ENCODE data around the gene ASTN2.

The ASTN2 gene, protein sequence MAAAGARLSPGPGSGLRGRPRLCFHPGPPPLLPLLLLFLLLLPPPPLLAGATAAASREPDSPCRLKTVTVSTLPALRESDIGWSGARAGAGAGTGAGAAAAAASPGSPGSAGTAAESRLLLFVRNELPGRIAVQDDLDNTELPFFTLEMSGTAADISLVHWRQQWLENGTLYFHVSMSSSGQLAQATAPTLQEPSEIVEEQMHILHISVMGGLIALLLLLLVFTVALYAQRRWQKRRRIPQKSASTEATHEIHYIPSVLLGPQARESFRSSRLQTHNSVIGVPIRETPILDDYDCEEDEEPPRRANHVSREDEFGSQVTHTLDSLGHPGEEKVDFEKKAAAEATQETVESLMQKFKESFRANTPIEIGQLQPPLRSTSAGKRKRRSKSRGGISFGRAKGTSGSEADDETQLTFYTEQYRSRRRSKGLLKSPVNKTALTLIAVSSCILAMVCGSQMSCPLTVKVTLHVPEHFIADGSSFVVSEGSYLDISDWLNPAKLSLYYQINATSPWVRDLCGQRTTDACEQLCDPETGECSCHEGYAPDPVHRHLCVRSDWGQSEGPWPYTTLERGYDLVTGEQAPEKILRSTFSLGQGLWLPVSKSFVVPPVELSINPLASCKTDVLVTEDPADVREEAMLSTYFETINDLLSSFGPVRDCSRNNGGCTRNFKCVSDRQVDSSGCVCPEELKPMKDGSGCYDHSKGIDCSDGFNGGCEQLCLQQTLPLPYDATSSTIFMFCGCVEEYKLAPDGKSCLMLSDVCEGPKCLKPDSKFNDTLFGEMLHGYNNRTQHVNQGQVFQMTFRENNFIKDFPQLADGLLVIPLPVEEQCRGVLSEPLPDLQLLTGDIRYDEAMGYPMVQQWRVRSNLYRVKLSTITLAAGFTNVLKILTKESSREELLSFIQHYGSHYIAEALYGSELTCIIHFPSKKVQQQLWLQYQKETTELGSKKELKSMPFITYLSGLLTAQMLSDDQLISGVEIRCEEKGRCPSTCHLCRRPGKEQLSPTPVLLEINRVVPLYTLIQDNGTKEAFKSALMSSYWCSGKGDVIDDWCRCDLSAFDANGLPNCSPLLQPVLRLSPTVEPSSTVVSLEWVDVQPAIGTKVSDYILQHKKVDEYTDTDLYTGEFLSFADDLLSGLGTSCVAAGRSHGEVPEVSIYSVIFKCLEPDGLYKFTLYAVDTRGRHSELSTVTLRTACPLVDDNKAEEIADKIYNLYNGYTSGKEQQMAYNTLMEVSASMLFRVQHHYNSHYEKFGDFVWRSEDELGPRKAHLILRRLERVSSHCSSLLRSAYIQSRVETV (N-terminal part only)

DNA sequence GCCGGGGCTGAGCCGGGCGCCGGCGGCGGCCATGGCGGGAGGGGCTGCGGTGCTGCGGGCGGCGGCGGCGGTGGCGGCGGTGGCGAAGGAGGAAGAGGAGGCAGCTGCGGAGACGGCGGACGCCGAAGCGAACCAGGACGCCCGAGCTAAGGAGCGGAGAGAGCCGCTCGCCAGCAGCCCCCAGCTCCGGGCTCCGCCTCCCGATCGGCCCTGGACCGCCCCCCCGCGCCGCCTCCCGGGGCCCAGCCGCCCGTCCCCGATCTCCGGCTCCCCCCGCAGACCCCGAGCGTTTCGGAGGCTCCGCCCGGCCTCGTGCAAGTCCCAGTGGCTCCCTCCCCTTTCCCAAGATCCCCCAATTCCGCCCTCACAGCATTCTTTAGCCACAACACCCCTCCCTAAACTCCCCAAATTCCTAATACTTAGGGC is at the start of gene ASTN2:
TSS of gene ASTN2 (minus strand) at position 152 of the 426 bp plus-strand sequence. CDS start at position 33, 119 bp downstream.
- Histone ChIP-seq H3K27me3 (ENCODE audit: insufficient read depth, low read length) (peaks cover 58% of the 10 kb centered on the region), H3K4me1 (ENCODE audit: insufficient read depth, low read length) (peaks cover 3% of the 10 kb centered on the region), H3K36me3 (ENCODE audit: insufficient read depth, low read length) (no peaks in the 10 kb centered on the region), H3K9me3 (ENCODE audit: low read length) (no peaks in the 10 kb centered on the region), H2AFZ (ENCODE audit: low read depth, low read length) (peak within 1 kb of the TSS; percentile 87), H3K4me3 (ENCODE audit: low read length) (peak within 1 kb of the TSS; percentile 21)

DNA sequence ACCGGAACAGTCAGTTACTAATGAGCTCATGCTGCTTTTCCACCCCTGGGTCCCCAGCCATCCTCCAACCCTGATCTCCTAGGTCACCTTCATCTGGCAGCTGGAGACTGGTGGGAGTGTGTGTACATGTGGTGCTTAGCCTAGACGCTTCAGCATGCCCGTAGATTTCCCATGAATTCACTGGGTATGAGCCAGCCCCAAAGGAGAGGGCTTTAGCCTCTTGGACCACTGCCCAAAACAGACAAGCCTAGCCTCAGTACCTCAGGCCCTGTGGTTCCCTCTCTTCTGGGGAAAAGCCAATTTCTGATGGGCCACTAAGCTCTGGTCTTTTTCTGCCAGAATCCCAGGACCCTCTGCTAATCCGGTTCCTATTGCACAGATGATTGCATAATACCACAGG is 48.0 kb upstream of the ASTN2 start:
- H3K27me3 ChIP-seq (ENCODE audit: insufficient read depth, low read length): no peaks in the 10 kb centered on the region
- H3K9me3 ChIP-seq (ENCODE audit: low read length): no peaks in the 10 kb centered on the region
- H2AFZ ChIP-seq (ENCODE audit: low read depth, low read length): no peak overlapping the region
- no peaks in the 10 kb centered on the region for H3K4me1 ChIP-seq (ENCODE audit: insufficient read depth, low read length)
- no peak overlapping the region for H3K4me3 ChIP-seq (ENCODE audit: low read length)
- no peaks in the 10 kb centered on the region for H3K36me3 ChIP-seq (ENCODE audit: insufficient read depth, low read length)

DNA sequence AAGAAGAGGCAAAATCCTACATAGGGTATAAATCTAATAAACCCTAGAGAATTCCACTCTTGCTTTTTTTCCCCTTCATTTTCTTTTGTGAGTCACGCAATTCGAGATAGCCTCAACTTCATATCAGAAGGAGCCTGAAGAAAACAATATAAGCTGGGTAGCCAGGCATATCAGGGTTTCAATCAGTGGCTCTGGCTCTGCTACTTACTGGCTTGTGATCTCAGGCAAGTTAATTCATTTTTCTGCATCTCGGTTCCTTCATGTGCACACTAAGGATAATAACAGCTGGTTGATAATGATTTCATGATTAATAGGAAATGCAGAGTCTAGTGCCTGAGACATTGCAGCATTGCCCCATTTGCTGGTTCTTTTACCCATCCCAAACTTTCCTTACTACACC is 46.5 kb upstream of the ASTN2 start:
- Histone ChIP-seq H3K9me3 (ENCODE audit: low read length) (no peaks in the 10 kb centered on the region), H3K27me3 (ENCODE audit: insufficient read depth, low read length) (no peaks in the 10 kb centered on the region), H3K4me1 (ENCODE audit: insufficient read depth, low read length) (no peaks in the 10 kb centered on the region), H3K4me3 (ENCODE audit: low read length) (no peak overlapping the region), H2AFZ (ENCODE audit: low read depth, low read length) (no peak overlapping the region), H3K36me3 (ENCODE audit: insufficient read depth, low read length) (no peaks in the 10 kb centered on the region)

DNA sequence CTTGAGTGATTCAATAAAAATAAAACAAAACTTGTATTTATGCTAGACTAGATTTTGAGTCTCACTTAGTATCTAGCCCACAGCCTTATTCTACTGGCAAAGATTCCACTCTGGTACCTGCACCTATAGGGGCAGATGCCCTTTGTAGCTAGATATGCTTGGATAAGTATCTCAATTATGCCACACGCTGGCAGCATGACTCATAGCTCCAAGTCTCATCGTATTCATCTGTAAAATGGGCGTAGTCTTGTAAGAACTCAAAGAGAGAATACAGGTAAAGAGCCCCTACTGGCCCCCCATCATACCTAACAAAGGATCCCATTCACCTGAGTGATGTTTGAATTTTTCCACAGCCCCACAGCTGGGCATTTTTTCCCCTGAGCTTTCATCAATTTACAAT is 45.9 kb upstream of the ASTN2 start:
- Histone ChIP-seq H3K36me3 (ENCODE audit: insufficient read depth, low read length) (no peaks in the 10 kb centered on the region), H3K9me3 (ENCODE audit: low read length) (no peaks in the 10 kb centered on the region), H2AFZ (ENCODE audit: low read depth, low read length) (no peak overlapping the region), H3K4me3 (ENCODE audit: low read length) (no peak overlapping the region), H3K27me3 (ENCODE audit: insufficient read depth, low read length) (no peaks in the 10 kb centered on the region), H3K4me1 (ENCODE audit: insufficient read depth, low read length) (no peaks in the 10 kb centered on the region)

DNA sequence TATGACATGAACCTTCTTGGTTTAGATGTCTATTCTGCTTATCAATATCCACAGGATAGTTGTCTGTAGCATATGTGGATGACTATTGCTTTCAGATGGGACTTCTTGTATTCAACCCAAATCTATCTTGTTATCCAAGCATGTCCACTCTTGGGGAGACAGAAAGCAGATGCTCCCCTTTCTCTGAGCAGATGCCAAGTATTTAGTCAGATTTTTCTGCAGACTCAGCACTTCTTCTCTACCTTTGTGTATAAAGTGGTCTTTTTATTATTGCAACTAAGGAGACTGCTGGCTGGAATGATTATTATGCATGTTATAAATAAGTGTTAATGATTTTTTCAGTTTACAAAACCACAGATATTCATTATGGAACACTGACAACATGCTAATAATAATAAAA is 45.1 kb upstream of the ASTN2 start:
- Histone ChIP-seq H2AFZ (ENCODE audit: low read depth, low read length) (no peak overlapping the region), H3K4me1 (ENCODE audit: insufficient read depth, low read length) (no peaks in the 10 kb centered on the region), H3K4me3 (ENCODE audit: low read length) (no peak overlapping the region), H3K36me3 (ENCODE audit: insufficient read depth, low read length) (no peaks in the 10 kb centered on the region), H3K9me3 (ENCODE audit: low read length) (no peaks in the 10 kb centered on the region), H3K27me3 (ENCODE audit: insufficient read depth, low read length) (no peaks in the 10 kb centered on the region)

DNA sequence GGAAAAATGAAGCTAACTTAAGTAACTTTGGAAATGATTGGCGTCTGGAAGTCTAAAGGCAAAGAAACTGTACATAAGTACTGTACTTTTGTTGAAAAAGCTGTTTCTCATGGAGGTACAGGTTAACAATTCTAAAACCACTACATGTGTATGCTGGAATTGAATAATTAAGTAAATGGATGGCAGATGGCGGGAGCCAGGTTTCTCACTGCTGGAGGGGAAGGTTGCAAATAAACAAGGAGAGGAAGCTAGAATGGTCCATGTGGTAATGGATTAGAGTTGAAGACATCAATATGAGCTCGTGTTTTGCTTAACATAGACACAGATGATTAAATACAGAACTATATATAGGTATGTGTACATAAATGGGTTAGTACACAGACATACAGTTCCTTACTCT is 43.2 kb upstream of the ASTN2 start:
- Histone ChIP-seq H3K4me1 (ENCODE audit: insufficient read depth, low read length) (no peaks in the 10 kb centered on the region), H2AFZ (ENCODE audit: low read depth, low read length) (no peak overlapping the region), H3K36me3 (ENCODE audit: insufficient read depth, low read length) (no peaks in the 10 kb centered on the region), H3K9me3 (ENCODE audit: low read length) (no peaks in the 10 kb centered on the region), H3K27me3 (ENCODE audit: insufficient read depth, low read length) (no peaks in the 10 kb centered on the region), H3K4me3 (ENCODE audit: low read length) (no peak overlapping the region)

DNA sequence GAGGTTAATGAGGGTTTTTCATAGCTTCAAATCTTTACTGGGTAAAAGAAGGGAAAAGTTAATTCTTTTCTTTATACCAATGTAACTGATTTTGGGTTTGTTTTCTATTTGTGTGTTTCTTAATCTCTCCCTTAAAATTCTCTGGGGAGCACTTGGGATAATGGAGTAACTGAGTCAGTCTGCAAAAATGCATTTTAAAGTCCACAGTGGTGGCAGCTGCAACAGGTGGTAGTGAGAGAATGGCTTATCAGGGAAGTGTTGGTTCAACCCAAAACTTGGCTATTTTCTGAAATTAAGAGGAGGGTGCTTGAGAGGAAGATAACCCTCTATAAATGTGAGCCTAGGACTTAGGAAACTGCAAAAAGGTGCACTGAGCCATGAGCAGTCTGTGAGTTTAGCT is 39.9 kb upstream of the ASTN2 start:
- Histone ChIP-seq H3K4me3 (ENCODE audit: low read length) (no peak overlapping the region), H3K9me3 (ENCODE audit: low read length) (no peaks in the 10 kb centered on the region), H3K4me1 (ENCODE audit: insufficient read depth, low read length) (no peaks in the 10 kb centered on the region), H3K36me3 (ENCODE audit: insufficient read depth, low read length) (no peaks in the 10 kb centered on the region), H2AFZ (ENCODE audit: low read depth, low read length) (no peak overlapping the region), H3K27me3 (ENCODE audit: insufficient read depth, low read length) (no peaks in the 10 kb centered on the region)

DNA sequence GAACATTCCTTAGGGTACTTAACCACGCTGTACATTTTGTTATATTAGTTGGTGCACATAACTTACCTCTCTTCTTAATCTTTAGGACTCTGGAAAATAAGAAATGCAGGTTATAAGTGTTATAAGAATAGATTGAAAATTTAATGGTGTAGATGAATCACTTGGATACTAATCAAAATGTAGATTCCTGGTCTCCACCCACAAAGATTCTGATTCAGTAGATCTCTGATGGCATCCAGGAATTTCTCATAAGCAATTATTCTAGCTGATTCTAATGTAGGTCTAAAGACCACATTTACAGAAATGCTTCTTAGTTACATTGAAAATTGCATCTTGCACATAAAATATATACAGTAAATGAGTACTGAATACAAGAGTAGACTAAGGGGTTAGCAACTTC is 38.9 kb upstream of the ASTN2 start:
- no peak overlapping the region for H3K4me3 ChIP-seq (ENCODE audit: low read length)
- no peak overlapping the region for H2AFZ ChIP-seq (ENCODE audit: low read depth, low read length)
- H3K36me3 ChIP-seq (ENCODE audit: insufficient read depth, low read length): no peaks in the 10 kb centered on the region
- H3K4me1 ChIP-seq (ENCODE audit: insufficient read depth, low read length): no peaks in the 10 kb centered on the region
- H3K9me3 ChIP-seq (ENCODE audit: low read length): no peaks in the 10 kb centered on the region
- H3K27me3 ChIP-seq (ENCODE audit: insufficient read depth, low read length): no peaks in the 10 kb centered on the region

DNA sequence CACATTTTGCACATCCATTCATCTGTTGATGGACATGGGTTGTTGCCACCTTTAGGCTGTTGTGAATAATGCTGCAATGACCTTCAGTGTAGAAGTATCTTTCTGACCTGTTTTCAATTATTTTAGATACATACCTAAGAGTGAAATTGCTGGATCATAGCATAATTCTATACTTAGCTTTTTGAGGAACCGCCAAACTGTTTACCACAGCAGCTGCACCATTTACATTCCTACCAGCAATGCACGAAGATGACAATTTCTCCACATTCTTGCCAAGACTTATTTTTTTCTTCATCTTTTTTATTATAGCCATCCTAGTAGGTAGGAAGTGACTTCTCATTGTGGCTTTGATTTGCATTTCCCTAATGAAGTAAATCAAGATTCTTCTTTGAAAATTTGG is 36.5 kb upstream of the ASTN2 start:
- H3K36me3 ChIP-seq (ENCODE audit: insufficient read depth, low read length): no peaks in the 10 kb centered on the region
- H3K27me3 ChIP-seq (ENCODE audit: insufficient read depth, low read length): no peaks in the 10 kb centered on the region
- no peaks in the 10 kb centered on the region for H3K9me3 ChIP-seq (ENCODE audit: low read length)
- no peak overlapping the region for H3K4me3 ChIP-seq (ENCODE audit: low read length)
- H2AFZ ChIP-seq (ENCODE audit: low read depth, low read length): no peak overlapping the region
- H3K4me1 ChIP-seq (ENCODE audit: insufficient read depth, low read length): no peaks in the 10 kb centered on the region

DNA sequence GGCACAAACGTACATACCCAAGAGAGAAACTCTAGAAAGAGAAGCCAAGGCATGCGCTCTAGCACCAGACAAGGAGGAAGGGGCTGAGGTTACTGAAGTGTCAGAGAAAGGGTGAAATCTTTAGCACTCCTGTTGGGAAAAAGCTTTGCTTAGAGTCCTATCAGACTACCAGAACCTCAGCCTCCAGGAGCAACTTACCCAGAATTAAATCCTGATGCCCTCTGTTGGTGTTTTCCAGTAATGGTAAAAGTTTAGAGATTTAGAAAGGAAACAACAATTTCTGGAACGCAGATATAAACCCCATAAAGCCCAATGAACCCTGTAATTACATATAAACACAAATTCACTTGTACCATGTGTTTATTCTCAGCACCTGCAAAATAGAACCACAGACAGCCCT is 33.2 kb upstream of the ASTN2 start:
- Histone ChIP-seq H3K27me3 (ENCODE audit: insufficient read depth, low read length) (peaks cover 2% of the 10 kb centered on the region), H3K36me3 (ENCODE audit: insufficient read depth, low read length) (no peaks in the 10 kb centered on the region), H3K4me3 (ENCODE audit: low read length) (no peak overlapping the region), H3K9me3 (ENCODE audit: low read length) (no peaks in the 10 kb centered on the region), H3K4me1 (ENCODE audit: insufficient read depth, low read length) (no peaks in the 10 kb centered on the region), H2AFZ (ENCODE audit: low read depth, low read length) (no peak overlapping the region)

DNA sequence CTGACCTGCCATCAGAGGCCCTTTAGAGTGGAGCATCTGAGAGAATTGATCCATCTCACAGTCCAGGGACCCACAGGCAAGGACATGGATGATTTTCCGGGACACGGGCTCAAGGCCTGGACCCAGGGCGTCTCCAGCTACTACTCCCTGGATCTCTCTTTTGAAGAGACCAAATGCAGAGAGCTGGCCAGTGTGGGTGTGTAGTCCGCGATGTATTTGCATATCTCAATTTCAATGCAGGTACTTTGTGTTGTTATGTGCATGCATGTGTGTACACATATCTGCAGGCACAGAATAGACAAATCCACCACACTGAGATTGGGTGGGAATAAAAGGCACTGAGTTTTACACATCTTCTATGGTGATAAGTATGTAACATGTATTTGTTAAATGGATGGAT is 30.8 kb upstream of the ASTN2 start:
- H3K27me3 ChIP-seq (ENCODE audit: insufficient read depth, low read length): peaks cover 2% of the 10 kb centered on the region
- no peak overlapping the region for H2AFZ ChIP-seq (ENCODE audit: low read depth, low read length)
- H3K9me3 ChIP-seq (ENCODE audit: low read length): no peaks in the 10 kb centered on the region
- no peaks in the 10 kb centered on the region for H3K36me3 ChIP-seq (ENCODE audit: insufficient read depth, low read length)
- no peak overlapping the region for H3K4me3 ChIP-seq (ENCODE audit: low read length)
- no peaks in the 10 kb centered on the region for H3K4me1 ChIP-seq (ENCODE audit: insufficient read depth, low read length)

DNA sequence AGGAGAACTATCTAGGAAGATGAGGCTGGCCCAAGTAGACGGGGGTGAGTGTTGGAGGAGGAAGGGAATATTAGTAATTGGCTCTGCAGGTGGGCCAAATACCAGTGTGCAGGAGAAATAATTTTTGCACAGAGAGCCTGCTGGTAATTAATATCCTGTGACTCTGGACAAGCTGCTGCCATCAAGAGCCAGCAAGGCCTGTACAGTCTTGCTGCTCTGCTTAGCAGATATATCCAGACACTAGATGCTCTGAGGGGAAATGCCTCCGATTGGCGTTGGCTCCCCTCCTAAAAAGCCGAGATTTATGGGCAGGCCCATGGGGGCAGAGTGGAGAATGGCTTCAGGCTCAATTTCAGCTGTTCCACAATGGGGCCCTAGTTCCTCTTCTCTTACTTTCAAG is 29.6 kb upstream of the ASTN2 start:
- Histone ChIP-seq H3K4me1 (ENCODE audit: insufficient read depth, low read length) (no peaks in the 10 kb centered on the region), H3K36me3 (ENCODE audit: insufficient read depth, low read length) (no peaks in the 10 kb centered on the region), H2AFZ (ENCODE audit: low read depth, low read length) (no peak overlapping the region), H3K9me3 (ENCODE audit: low read length) (no peaks in the 10 kb centered on the region), H3K27me3 (ENCODE audit: insufficient read depth, low read length) (peaks cover 2% of the 10 kb centered on the region), H3K4me3 (ENCODE audit: low read length) (no peak overlapping the region)

DNA sequence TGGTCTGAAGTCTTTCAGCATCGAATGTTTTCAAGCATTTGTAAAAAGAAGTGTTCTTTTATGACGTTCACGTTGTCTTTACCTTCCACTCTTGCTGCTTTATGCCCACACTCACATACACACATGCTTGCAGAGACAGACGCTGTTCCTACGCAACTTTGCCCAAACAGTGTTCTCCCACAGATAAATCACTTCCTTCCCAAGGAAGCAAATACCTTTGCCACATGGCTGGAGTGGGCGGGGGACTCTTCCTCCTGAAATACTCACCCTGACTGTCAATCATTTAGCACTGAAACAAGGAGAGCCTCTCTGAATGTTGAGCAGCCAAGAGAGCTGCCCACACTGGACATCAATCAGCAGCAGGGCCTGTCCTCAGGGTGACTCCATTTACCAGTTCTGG is 22.4 kb upstream of the ASTN2 start:
- Histone ChIP-seq H3K36me3 (ENCODE audit: insufficient read depth, low read length) (no peaks in the 10 kb centered on the region), H2AFZ (ENCODE audit: low read depth, low read length) (no peak overlapping the region), H3K27me3 (ENCODE audit: insufficient read depth, low read length) (no peaks in the 10 kb centered on the region), H3K9me3 (ENCODE audit: low read length) (no peaks in the 10 kb centered on the region), H3K4me3 (ENCODE audit: low read length) (no peak overlapping the region), H3K4me1 (ENCODE audit: insufficient read depth, low read length) (no peaks in the 10 kb centered on the region)
